Occipital lobe (tissue), 2 donors: ENCODE measurements around the gene CCDC127. TPM values are rescaled to one million over a fixed set of nuclear protein-coding genes. Genes with fewer than 3 reads are reported as not detected.
"Not testable (repeated sequence)": the region's sequence is repeated elsewhere in the genome, so short reads cannot be mapped to it uniquely, and the experiment has no call there.

Source experiments
- DNase-seq: peaks from one replicate; lab custom pipeline; 2025; lab: John Stamatoyannopoulos, UW
- total RNA-seq: library from RNA; depleted of rRNA; stranded (reverse); fragments of >200 nt; gene quantifications from one replicate; pipeline ENCODE4 v1.2.3, GENCODE V29; 2014

Gene CCDC127
- total RNA-seq, 1 donor from 2014 or later: 6.7 TPM

GRCh38 chr5:204001-204400 is 14.0 kb downstream of the CCDC127 start:
- no peak for DNase-seq

- DNase-seq: no peak
Measured at GRCh38 chr5:203246-203930, 14.6 kb downstream of the CCDC127 start.

GRCh38 chr5:201672-202071 is 16.3 kb downstream of the CCDC127 start:
- no peak for DNase-seq

GRCh38 chr5:200985-201384 is 17.0 kb downstream of the CCDC127 start:
- no peak for DNase-seq

- DNase-seq: no peak
Measured at GRCh38 chr5:199950-200645, 17.9 kb downstream of the CCDC127 start.

GRCh38 chr5:199197-199949 is 18.6 kb downstream of the CCDC127 start:
- no peak for DNase-seq

DNA sequence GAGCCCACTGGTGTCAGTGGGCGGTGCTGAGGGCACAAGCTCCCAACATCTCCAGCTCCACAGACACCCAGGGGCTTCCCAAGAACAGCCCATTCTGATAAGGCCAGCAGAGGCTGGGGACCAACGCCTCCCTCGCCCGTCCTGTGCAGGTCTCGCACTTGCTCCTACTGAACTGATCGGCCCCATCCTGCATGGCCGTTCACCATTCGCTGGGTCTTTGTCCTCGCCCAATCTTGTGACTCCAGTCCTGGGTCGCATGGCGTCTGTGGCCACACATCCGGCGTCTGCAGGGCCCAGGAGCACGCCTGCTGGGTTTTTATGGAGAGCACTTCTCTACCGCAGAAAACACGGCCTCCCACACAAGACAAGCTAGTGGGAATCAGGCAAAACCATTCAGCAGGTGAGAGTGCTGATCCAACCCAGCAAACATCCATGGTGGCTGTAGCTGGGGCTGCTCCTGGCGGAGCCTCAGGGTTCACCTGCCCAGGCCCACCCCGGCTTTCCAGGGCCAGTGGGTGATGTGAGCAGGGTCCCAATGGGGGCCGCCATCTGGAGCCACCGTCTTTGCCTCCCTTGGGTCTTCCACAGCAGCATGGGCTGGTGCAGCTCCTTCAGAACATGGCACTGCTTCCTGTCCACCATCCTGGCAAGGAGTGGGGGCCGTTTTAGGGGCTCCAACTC is 19.3 kb downstream of the CCDC127 start:
- no peak for DNase-seq

- no peak for DNase-seq
Measured at GRCh38 chr5:197892-198489, 20.0 kb downstream of the CCDC127 start.

DNA sequence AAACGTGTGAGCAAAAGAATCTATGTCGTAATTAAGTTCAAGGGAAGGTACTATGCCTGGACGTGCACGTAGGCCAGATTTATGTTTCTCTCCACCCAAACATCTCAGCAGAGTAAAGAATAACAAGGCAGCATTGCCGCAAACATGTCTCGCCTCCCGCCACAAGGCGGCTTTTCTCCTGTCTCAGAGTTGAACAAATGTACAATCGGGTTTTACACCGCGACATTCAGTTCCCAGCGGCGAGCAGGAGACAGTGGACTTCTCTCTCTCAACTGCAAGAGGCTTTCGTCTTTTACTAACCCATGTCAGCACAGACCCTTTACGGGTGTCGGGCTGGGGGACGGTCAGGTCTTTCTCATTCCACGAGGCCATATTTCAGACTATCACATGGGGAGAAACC is 20.9 kb downstream of the CCDC127 start:
- not testable (repeated sequence) for DNase-seq

- DNase-seq: no peak
Measured at GRCh38 chr5:196350-196749, 21.6 kb downstream of the CCDC127 start.

DNA sequence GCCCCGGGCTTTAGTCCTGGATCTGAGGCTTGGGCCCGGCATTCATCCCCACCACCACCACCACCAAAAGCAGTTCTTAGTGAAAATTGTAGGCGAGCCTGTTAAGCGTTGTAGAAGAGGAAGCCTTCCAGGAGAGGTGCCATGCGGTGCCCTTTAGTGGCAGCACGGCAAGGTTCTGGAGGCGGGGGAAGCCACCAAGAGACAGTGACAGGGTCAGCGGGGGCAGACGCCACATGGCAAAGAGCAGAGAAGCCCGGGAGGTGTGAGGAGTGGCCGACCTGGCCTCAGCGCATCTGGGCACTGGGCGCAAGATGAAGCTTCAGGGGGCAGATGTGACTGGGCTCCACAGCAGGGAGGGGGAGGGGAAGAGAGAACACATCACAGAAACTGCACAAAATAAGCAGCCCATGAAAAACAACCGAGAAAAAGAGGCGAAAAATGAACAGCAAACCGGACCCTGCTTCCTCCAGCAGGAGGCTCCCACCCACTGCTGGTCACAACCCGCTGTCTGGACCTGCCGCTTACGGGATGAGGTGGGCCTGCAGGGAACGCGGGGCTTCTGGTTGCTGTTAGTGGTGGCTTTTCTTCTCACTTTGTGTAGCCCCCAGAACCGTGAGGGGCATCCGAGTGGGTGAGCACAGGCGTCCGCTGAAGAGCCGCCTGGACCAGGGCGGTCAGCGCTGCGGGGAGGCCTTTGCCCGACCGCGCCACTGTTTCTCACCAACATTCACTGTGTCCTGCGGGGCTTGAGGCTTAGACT is 22.4 kb downstream of the CCDC127 start:
- DNase-seq: no peak

GRCh38 chr5:194603-195209 is 23.2 kb downstream of the CCDC127 start:
- no peak for DNase-seq

DNA sequence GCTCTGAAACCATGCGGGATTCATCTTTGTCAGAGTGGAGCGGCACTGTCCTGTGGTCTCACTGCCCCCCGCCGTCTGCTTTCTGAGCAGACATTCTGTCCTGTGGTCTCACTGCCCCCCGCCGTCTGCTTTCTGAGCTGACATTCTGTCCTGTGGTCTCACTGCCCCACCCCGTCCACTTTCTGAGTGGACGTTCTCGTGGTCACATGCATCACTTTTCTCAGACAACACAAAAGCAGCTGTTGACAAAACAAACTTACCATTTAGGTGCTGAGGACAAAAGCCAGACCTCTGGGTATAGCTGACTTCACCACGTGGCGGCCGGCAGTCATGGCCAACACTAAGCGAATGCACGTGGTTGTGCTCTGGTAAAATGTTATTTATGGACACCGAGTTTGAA is 23.9 kb downstream of the CCDC127 start:
- DNase-seq: no peak

- no peak for DNase-seq
Measured at GRCh38 chr5:192970-193831, 24.8 kb downstream of the CCDC127 start.

DNA sequence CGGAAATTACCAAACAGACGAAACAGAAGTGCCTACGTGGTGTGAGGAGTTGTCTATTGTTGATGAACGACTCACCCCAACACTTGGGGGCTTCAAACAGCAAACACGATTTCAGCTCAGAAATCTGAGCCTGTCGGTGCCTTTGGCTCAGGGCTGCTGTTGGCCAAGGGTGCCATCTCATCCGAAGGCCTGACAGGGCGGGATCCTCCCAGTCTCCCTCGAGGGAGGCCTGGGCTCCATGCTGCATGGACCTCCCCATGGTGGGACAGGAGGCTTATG is 25.3 kb downstream of the CCDC127 start:
- no peak for DNase-seq

- no peak for DNase-seq
Measured at GRCh38 chr5:191949-192690, 25.8 kb downstream of the CCDC127 start.

- peak; percentile 43 for DNase-seq
Measured at GRCh38 chr5:191036-191948, 26.7 kb downstream of the CCDC127 start, which contains the start of gene LRRC14B. Gene LRRC14B (plus strand): TSS chr5:191495. CDS start chr5:191539, 44 bp downstream.
